AG10803 (cell line): Measurements from ENCODE around the gene SLC6A1.

Experiments
- DNase-seq: peaks from one replicate; pipeline ENCODE4 v3.0.0; 2010; ENCODE audit warnings: low read depth
- H3K4me3 ChIP-seq: 2 replicates; pipeline ENCODE4 v1.5.1; 2011; ENCODE audit warnings: mild to moderate bottlenecking, low read length, control low read depth
- TF ChIP-seq, protein P1 (sequence below): conservative IDR thresholded peaks from 2 replicates; pipeline ENCODE4 v1.5.1; 2011; ENCODE audit warnings: mild to moderate bottlenecking, low read length, control low read depth, inconsistent platforms

Gene SLC6A1

DNA sequence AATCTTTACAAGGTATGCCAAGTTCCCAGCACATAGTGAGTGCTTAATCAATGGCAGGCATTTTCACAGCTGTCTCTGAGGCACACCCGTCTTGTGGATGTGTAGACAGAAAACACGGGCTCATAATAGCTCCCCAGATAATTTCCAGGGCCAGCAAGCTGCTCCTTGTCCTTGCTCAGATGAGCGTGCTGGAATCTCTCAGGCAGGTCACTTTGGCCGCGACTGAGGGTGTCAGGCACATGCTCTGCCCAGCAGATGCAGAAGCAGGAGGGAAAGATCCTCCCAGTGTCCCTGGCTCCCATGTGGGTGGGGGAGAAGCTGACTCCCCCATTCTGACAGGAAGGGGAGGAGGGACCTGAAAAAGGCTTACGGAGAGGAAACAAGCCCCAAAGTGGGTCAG is 35.6 kb upstream of the SLC6A1 start:
- no peak for DNase-seq
- TF ChIP-seq, protein P1, sequence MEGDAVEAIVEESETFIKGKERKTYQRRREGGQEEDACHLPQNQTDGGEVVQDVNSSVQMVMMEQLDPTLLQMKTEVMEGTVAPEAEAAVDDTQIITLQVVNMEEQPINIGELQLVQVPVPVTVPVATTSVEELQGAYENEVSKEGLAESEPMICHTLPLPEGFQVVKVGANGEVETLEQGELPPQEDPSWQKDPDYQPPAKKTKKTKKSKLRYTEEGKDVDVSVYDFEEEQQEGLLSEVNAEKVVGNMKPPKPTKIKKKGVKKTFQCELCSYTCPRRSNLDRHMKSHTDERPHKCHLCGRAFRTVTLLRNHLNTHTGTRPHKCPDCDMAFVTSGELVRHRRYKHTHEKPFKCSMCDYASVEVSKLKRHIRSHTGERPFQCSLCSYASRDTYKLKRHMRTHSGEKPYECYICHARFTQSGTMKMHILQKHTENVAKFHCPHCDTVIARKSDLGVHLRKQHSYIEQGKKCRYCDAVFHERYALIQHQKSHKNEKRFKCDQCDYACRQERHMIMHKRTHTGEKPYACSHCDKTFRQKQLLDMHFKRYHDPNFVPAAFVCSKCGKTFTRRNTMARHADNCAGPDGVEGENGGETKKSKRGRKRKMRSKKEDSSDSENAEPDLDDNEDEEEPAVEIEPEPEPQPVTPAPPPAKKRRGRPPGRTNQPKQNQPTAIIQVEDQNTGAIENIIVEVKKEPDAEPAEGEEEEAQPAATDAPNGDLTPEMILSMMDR, result no peak
- no peak overlapping the region for H3K4me3 ChIP-seq

DNA sequence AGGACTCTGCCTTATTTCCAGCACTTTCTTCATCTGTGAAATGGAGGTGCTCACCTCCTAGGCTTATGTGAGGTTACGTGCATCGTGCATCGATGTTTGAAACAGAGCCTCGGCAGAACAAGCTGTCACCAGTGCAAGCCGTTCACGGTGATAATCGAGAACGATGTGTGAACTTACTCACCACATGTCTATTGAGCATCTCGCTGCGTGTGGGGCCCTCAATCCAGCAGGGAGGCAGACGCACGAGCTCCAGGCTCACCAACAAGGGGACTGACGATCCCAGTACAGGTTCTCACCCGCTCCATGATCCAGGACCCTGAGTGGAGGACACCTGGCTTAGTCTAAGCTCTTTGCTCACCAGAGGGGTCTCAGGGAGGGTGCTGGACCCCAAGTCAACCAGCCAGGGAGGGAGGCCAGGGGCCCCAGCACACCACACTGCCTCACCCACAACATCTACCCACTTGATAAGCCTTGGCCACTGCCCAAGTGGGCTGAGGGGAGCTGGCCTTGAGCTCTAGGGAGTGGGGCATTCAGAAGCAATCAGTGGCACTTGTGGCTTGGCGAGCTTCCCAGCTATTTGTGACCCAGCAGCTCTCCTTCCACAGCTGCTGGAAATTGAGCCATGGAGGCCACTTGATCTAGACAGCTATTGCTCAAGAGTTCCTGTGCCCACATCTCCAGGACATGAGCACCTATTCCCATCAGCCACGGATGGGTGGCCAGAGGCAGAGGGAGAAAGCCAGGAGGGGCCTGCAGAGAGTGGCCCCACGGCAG is 34.4 kb upstream of the SLC6A1 start:
- DNase-seq, result peak; percentile 9
- no peak overlapping the region for H3K4me3 ChIP-seq
- TF ChIP-seq, protein P1, result no peak

DNA sequence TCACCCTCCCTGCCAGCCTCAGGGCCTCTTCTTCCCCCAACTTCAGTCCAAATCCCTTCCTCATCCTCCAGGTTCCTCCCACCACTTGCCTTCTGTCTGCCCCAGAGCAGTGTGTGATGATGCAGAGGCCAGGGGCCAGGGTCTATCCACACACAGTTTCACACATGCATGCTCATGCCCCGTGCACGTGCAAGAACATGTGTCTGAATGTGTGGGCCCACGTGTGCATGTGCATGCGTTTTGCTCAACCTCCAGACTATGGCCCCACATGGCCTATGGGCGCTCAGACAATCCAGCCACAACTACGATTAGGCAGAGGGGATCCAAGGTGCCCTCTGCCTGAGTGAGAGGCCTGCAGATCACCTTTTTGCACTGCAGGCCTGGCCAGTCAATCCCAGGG is 32.3 kb upstream of the SLC6A1 start:
- H3K4me3 ChIP-seq, result no peak overlapping the region
- TF ChIP-seq, protein P1, result no peak
- no peak for DNase-seq

DNA sequence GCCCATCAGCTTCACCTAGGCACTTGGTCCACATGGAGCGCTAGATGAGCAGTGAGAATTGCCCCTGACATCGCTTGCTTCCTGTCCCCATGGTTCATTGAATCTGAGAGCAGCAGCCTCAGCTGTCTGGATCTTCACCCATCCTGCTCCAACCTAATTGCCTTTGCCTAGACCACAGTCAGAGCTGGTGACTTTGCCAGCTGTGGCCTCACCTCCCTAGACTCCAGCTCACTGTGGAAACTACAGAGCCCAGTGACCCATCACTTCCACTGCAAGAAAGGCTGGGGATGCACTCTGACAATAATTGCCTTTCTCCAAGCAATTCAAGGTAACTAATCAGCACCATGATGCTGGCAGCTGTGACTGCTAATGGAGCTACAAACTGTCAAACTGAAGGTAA is 30.6 kb upstream of the SLC6A1 start:
- no peak for DNase-seq
- TF ChIP-seq, protein P1, result no peak
- no peak overlapping the region for H3K4me3 ChIP-seq

GRCh38 chr3:10962481-10963036 is 30.0 kb upstream of the SLC6A1 start:
- no peak for DNase-seq
- no peak overlapping the region for H3K4me3 ChIP-seq
- TF ChIP-seq, protein P1, result no peak

DNA sequence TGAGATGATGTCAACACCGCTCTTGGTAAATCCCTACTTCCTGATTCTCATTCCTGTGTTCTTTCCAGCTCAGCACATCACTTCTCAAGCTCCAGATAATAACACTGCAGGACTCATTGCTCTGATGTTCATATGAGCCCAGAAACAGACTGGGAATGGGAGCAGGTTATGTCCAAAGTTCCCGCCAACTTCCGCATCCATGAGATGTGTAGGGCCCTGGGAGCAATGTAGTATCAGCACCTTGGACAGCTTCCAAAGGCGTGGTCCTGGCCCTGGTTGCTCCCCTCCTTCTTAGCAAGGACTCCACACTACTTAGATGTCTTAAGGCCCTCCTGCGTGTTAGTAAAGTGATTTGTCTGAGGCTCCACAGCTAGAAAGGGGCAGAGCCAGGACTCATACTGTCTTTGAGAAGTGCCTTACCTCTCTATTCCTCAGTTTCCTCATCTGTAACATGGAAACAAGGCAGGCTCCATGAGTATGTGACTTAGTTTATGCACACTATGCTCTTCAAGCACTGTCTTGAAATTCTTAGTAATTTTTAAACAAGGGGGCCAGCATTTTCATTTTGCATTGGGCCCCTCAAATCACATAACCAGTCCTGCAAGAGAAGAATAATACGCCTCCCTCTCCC is 27.9 kb upstream of the SLC6A1 start:
- no peak overlapping the region for H3K4me3 ChIP-seq
- TF ChIP-seq, protein P1, result no peak
- DNase-seq, result no peak

DNA sequence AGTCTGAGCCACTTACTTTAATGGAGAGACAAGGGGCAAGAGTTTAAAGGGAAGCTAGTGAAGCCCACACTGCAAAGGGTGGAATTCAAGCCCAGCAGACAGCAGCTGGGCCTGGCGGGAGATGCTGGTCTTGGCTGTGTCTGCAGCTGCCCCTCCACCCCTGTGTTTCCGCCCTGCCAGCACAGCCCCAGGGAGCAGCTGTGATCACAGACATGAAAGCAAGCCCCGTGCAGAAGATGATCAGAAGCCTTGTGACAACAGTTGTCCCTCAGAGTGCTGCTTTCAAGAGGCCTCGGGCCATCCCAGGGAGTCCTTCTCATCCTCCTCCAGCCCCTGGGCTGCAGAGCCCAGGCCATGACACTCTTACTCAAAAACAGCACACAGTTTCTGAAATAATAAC is 24.1 kb upstream of the SLC6A1 start:
- no peak for DNase-seq
- no peak overlapping the region for H3K4me3 ChIP-seq
- TF ChIP-seq, protein P1, result no peak
